Measurements from ENCODE around the gene ATAD3A. TPM values are rescaled to one million over a fixed set of nuclear protein-coding genes. Genes with fewer than 3 reads are reported as not detected.

Gene ATAD3A
- total RNA-seq, 1 experiment from 2014 or later: 55.8 TPM

DNA sequence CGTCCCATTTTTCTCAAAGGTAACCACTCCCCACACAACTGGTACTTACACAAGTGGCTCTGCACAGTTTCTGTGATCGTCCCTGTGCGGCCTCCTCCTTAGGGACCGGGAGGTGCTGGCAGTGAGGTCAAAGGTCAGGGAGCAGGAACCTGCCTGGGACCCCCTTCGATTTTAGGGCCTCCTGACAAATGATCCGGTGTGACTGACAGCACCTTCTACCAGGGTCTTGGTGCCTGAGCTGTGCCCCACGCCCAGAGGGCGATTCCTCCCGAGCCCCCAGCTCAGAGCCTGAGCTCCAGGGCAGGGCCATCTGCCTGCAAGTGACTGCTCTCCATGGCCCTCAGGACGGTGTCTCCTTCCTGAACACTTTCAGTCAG lies 40.3 kb downstream of the ATAD3A start:
- Histone ChIP-seq H3K79me2 (ENCODE audit: insufficient read depth, low read length) (no peaks in the 10 kb centered on the region), H3K27ac (ENCODE audit: insufficient read length, low read depth, low read length) (no peak overlapping the region)
- no CpG with 5 or more reads among the region's 10 CpGs for WGBS (ENCODE audit: extremely low coverage, insufficient read length, low lambda C conversion rate)

More for the DNA sequence above, 40.3 kb downstream of the ATAD3A start:
- H4K5ac ChIP-seq (ENCODE audit: insufficient read length, low read depth, low read length): no peak overlapping the region
- no peak overlapping the region for H3K14ac ChIP-seq (ENCODE audit: insufficient read depth, low read length)
- no peak overlapping the region for H4K91ac ChIP-seq (ENCODE audit: insufficient read length, low read depth, low read length)
- H3K27ac Mint-ChIP-seq: no peak overlapping the region; a peak in 1 of 7 replicates
- no peaks in the 10 kb centered on the region for H4K20me1 ChIP-seq (ENCODE audit: control insufficient read depth, insufficient read depth, insufficient read length)
- H3K9me3 ChIP-seq (ENCODE audit: control insufficient read depth, low read depth, low read length): no peaks in the 10 kb centered on the region
- no peak overlapping the region for H2BK12ac ChIP-seq (ENCODE audit: insufficient read length, low read depth, low read length)
- no peak overlapping the region for H4K8ac ChIP-seq (replicated peaks; ENCODE audit: insufficient read length, low read depth, low read length)
- H2BK120ac ChIP-seq (ENCODE audit: low read depth, low read length, poor library complexity, severe bottlenecking): no peak overlapping the region
- no peaks in the 10 kb centered on the region for H3K27me3 ChIP-seq (ENCODE audit: insufficient read depth, low read length)
- no peak overlapping the region for H2BK20ac ChIP-seq (ENCODE audit: low read depth, low read length, poor library complexity, severe bottlenecking)
- DNase-seq: no peak
- H3K4me1 ChIP-seq (ENCODE audit: insufficient read depth, low read length): no peaks in the 10 kb centered on the region
- no peak overlapping the region for H3K23ac ChIP-seq (ENCODE audit: insufficient read length, low read depth, low read length)
- H2BK5ac ChIP-seq (ENCODE audit: insufficient read length, low read length): no peak overlapping the region
- no peak overlapping the region for H3K4me3 Mint-ChIP-seq
- no peak overlapping the region for H2BK15ac ChIP-seq (ENCODE audit: low read depth, low read length)
- H3K9ac ChIP-seq (ENCODE audit: extremely low read depth, insufficient read length, low read length): no peak overlapping the region
- no peak overlapping the region for H3K4ac ChIP-seq (ENCODE audit: low read depth, low read length)
- no peaks in the 10 kb centered on the region for H3K4me1 Mint-ChIP-seq
- no peak overlapping the region for H3K4me2 ChIP-seq (ENCODE audit: insufficient read depth, insufficient read length, low read length)
- H3K9me3 Mint-ChIP-seq: no peaks in the 10 kb centered on the region
- H3K36me3 Mint-ChIP-seq (ENCODE audit: insufficient read depth in 1 of 3, low read depth in 3 of 3): peaks cover 0 to 14% (median 12%) of the 10 kb centered on the region in 3 experiments; a peak in 5 of 7 replicates
- H2AK5ac ChIP-seq (ENCODE audit: insufficient read length, low read length): no peak overlapping the region
- H3T11ph ChIP-seq (ENCODE audit: low read length): no peak overlapping the region
- no peaks in the 10 kb centered on the region for H3K79me1 ChIP-seq (ENCODE audit: insufficient read depth, low read depth, low read length, poor library complexity, severe bottlenecking)
- no peak overlapping the region for H2AFZ ChIP-seq (ENCODE audit: low read length)
- H3K56ac ChIP-seq (ENCODE audit: insufficient read length, low read depth, low read length): no peak overlapping the region
- no peaks in the 10 kb centered on the region for H3K23me2 ChIP-seq (ENCODE audit: insufficient read length, low read depth, low read length, poor library complexity, severe bottlenecking)
- TF ChIP-seq, protein P1, sequence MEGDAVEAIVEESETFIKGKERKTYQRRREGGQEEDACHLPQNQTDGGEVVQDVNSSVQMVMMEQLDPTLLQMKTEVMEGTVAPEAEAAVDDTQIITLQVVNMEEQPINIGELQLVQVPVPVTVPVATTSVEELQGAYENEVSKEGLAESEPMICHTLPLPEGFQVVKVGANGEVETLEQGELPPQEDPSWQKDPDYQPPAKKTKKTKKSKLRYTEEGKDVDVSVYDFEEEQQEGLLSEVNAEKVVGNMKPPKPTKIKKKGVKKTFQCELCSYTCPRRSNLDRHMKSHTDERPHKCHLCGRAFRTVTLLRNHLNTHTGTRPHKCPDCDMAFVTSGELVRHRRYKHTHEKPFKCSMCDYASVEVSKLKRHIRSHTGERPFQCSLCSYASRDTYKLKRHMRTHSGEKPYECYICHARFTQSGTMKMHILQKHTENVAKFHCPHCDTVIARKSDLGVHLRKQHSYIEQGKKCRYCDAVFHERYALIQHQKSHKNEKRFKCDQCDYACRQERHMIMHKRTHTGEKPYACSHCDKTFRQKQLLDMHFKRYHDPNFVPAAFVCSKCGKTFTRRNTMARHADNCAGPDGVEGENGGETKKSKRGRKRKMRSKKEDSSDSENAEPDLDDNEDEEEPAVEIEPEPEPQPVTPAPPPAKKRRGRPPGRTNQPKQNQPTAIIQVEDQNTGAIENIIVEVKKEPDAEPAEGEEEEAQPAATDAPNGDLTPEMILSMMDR (conservative IDR thresholded peaks at IDR 0.05): no peak
- no peak overlapping the region for H3K18ac ChIP-seq (ENCODE audit: insufficient read length, low read depth, low read length)
- no peaks in the 10 kb centered on the region; the same call in 1 of the 2 replicates for H3K27me3 Mint-ChIP-seq (ENCODE audit: low read depth)
